ENCODE measurements around the gene CBR4.

Gene CBR4

DNA sequence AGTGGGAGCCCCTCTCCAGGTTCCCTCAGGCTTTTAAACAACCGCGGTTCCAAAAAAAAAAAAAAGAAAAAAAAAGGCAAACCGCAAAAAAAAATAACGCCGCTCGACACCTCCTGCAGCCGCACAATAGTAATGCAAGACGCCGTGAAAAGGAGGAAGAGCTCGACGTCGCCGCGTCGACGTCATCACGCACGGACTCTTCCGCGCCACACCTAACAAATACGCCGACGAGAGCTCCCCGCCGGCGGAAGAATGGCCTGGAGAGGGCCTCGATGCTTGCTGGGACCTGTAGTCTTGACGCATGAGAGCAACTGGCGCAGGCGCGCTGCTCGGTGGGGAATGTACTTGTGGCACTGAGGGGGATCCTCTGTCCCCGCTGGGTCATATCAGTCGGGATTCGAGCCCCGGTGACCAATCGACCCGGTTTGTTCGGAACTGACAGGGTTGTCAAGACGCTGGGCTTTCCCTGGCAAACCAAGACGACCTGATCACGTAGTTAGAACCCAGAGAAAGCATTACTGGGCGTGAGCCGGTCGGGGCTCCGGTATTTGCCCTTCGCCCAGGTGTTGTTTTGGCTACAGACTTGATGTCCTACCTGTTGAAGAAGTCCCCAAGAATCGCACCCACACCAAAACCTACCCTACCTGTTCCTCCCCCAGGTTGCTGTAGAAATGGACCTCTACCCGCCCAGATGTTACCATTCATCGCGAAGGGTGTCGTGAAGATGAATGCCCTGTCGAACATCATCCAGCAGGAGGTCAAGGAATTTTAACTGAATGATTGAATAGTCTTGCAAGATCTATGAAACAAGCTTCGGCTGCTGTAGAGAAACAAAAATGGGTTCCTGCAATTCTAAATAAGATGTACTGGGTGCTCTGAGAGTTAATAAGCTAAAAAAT, at the start of gene CBR4:
TSS of gene CBR4 (minus strand) at position 131 of the 899 bp plus-strand sequence. CDS start 166 bp downstream, outside the sequence.
- H3K9me3 Mint-ChIP-seq, result no peaks in the 10 kb centered on the region
- ATAC-seq (replicated peaks), result peak; percentile 97
- DNase-seq, result peak; percentile 94
- H3K36me3 Mint-ChIP-seq, result peaks cover 0 to 3% of the 10 kb centered on the region in 2 donors
- H3K27me3 Mint-ChIP-seq, result peaks cover 0 to 4% of the 10 kb centered on the region in 2 donors
- H3K4me1 Mint-ChIP-seq, result peaks cover 15 to 24% of the 10 kb centered on the region in 2 donors
- H3K27ac Mint-ChIP-seq, result peak within 1 kb of the TSS; percentile 98
- H3K4me3 Mint-ChIP-seq, result peak within 1 kb of the TSS; percentile 95 to 98

DNA sequence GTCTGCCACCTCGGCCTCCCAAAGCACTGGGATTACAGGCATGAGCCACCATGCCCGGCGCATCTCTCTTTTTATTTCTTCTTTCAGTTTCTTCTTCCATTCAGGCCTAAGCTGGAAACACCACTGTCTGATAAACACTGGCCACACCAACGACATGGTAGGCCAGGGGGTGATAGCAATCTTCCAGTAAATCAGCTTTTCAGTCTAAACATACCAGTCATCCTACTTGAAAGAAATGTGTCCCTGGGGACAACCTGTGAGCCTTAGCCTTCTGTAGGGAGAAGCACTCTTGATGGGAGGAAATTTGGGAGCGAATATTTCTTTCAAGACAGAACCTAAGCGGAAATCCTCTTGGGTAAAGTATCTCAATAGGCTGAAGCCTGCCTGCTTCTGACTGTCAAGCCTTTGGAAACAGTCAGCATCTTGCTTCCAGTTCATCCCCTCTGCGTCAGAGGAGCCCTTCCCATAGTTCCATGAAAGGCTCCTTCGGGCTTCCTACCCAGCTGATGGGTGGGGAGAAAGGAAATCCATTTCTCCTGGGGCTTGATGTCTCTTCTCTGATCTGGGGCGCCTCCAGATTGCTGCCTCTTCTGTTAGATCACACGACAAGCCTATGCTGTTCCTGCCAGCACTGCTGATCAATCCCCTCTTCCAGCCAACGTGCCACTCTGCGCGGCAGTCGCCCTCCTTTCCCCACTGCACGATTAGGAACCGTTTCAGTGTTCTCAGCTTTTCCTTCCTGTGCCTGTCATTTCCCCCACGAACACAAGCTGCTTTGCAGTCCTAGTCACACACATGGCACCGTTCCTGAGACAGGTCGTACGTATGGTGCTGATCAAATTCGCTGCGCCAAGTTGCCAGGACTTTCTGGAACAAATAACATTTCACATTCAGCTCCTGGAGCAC, 49.5 kb upstream of the CBR4 start:
- Mint-ChIP-seq H3K36me3 (no peaks in the 10 kb centered on the region), H3K27ac (no peak overlapping the region), H3K4me3 (no peak overlapping the region), H3K9me3 (no peaks in the 10 kb centered on the region), H3K4me1 (peaks cover 2 to 4% of the 10 kb centered on the region in 2 donors), H3K27me3 (no peaks in the 10 kb centered on the region)
- ATAC-seq (replicated peaks) (no peak), DNase-seq (no peak)

DNA sequence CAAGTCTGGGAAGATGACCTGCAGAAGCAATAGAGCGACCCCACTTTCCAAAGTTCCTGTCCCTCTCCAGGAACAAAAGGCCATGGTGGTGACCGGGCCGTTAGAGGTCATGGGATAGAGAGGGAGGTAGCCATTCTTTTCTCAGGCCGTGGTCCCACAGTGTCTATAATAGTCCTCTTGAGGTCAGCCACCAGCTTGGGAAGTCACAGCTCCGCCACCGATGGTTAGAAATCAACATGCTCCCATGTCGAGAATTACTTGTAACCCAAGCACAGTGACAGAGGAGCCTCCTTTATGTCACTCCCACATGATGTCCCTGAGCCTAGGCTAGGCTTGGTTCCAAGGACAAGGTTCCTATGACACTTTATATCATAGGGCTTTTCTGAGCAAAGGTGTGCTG, 48.3 kb upstream of the CBR4 start:
- Mint-ChIP-seq H3K9me3 (no peaks in the 10 kb centered on the region), H3K27me3 (peaks cover 2 to 3% of the 10 kb centered on the region in 2 donors), H3K36me3 (no peaks in the 10 kb centered on the region), H3K4me1 (peaks cover 2 to 4% of the 10 kb centered on the region in 2 donors), H3K4me3 (no peak overlapping the region), H3K27ac (no peak overlapping the region)
- ATAC-seq (replicated peaks) (no peak), DNase-seq (no peak)

DNA sequence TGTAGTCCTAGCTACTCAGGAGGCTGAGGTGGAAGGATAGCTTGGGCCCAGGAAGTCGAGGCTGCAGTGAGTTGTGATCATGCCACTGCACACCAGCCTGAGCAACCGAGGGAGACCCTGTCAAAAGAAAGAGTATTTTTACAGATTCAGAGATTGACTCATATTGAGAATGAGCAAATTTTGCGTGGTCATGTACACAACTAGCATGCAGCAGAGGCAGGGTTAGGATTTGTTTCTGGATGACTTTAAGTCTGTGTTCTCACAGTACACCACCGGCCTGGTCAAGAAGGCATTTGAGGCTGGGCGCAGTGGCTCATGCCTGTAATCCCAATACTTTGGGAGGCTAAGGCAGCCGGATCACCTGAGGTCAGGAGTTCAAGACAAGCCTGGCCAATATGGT, 44.8 kb upstream of the CBR4 start:
- Mint-ChIP-seq H3K36me3 (no peaks in the 10 kb centered on the region), H3K4me3 (no peak overlapping the region), H3K27me3 (peaks cover 6 to 7% of the 10 kb centered on the region in 2 donors), H3K9me3 (no peaks in the 10 kb centered on the region), H3K27ac (no peak overlapping the region), H3K4me1 (peaks cover 2% of the 10 kb centered on the region in 2 donors)
- DNase-seq (no peak), ATAC-seq (replicated peaks) (no peak)

DNA sequence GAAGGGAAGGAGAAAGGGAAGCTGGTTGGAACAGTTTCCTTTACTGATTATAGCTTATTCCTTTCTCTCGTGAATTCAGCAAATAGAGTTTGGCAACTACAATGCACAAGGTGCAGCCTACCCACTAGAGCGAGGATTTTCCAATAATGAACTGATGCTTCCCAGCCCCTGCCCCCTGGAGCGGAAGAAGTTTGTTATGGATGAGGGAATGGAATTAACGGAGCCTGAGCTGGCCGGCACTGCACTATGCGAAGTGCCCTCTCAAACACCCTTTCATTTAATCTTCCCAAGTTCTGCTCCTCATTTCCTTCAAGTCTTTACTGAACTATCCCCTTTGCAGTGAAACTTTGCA, 42.5 kb upstream of the CBR4 start:
- Mint-ChIP-seq H3K4me3 (no peak overlapping the region), H3K9me3 (no peaks in the 10 kb centered on the region), H3K4me1 (no peaks in the 10 kb centered on the region), H3K27ac (no peak overlapping the region), H3K27me3 (peaks cover 6 to 7% of the 10 kb centered on the region in 2 donors), H3K36me3 (no peaks in the 10 kb centered on the region)
- DNase-seq (no peak), ATAC-seq (replicated peaks) (no peak)

DNA sequence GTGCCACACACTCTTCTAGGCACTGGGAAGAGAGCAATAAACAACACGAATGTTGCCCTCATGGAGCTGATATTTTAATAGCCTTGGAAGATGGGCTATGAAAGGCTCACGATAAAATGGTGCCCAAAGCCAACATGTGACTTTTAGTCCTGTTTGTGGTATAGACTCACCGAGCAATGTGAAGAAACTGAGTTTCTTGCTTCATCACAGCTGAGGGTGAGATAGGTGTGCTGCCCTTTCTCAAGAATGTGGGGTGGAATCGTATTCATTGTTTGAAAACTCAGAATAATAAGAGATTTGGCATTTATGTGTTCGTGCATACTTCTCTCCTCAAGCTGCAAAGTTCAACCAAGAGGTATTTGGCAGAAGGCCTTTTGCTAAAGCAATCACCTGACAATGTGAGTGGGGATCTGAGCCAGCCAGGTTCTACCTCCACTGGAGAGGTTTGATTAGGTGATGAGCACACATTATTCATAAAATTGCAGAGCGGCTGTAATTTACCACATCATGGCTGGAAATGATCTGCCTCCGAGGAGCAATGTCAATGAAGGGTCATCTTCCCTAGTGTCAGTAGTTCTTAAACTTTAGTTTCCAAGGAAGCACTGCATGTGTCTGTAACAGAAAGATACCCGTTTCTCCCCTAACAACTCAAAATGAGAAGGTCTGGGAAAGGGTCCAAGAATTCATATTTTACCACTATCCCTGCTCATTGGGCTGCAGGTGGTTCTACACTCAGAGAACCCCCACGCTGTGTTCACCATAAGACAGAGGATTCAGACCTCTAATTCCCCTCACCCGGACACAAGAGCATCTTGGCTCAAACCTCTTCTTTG, 41.9 kb upstream of the CBR4 start:
- H3K27me3 Mint-ChIP-seq, result peaks cover 6 to 7% of the 10 kb centered on the region in 2 donors
- no peak overlapping the region for H3K27ac Mint-ChIP-seq
- H3K36me3 Mint-ChIP-seq, result no peaks in the 10 kb centered on the region
- ATAC-seq (replicated peaks) (no peak), DNase-seq (no peak)
- H3K9me3 Mint-ChIP-seq, result no peaks in the 10 kb centered on the region
- no peak overlapping the region for H3K4me3 Mint-ChIP-seq
- no peaks in the 10 kb centered on the region for H3K4me1 Mint-ChIP-seq

DNA sequence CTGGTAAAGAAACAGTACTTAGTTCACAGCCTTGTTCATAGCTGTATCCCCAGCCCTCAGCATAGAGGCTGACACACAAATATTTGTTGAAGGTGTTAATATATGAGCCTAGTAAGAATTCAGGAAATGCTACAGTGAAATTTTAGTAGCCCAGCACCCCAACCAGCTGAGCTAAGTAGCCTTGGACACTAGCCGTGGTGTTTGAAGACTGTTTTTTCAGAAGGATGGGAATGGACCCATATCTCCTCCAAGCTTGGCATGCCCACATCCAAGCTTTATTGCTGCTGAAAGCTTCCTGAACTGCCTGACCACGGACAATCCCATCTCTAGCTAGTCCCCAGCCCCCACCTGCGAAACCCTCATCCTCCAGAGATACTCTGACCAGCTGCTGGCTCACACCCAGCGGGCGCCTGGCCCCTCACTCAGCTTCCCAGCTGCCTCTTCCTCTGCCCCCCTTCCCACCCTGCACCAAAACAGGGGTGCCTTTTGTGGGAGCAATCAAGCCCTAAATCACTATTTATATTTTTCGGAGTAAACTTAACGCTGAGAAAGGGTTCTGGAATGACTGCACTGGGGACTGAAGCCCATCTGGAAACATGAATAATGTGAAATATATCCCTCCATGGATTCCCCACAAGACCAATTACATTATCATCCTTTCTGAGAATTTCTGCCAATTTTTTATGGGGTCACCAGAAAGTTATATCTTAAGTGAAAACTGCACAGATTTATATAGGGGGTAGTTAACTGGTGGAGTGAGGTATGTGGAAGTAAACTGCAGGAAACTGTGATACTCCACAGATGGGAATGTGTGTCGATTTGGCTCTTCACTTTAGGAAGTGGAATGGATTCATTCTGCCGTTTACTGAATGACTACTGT, 41.1 kb upstream of the CBR4 start:
- Mint-ChIP-seq H3K4me1 (no peaks in the 10 kb centered on the region), H3K27ac (no peak overlapping the region), H3K9me3 (no peaks in the 10 kb centered on the region), H3K4me3 (no peak overlapping the region), H3K27me3 (peaks cover 6 to 7% of the 10 kb centered on the region in 2 donors), H3K36me3 (no peaks in the 10 kb centered on the region)
- ATAC-seq (replicated peaks), result no peak
- no peak for DNase-seq

DNA sequence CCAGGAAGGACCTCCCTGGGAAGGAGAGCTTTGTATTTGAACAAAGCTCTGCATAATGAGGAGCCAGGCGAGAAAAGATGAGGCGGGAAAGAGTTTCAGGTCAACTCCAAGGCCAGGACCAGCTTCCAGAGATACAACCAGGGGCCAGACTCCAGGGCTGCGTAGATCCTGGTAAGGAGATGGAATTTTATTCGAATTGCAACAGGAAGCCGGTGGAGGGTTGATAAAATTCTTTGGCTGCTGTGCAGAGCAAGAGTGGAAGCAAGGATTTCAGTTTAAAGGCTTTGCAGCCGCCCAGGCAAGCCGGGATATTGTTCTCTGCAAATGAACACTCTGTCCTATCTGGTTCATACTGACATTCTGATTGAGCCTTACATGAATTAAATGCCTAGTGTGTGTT, 40.2 kb upstream of the CBR4 start:
- Mint-ChIP-seq H3K27ac (no peak overlapping the region), H3K9me3 (no peaks in the 10 kb centered on the region), H3K27me3 (peaks cover 6 to 7% of the 10 kb centered on the region in 2 donors), H3K4me3 (no peak overlapping the region), H3K4me1 (no peaks in the 10 kb centered on the region), H3K36me3 (no peaks in the 10 kb centered on the region)
- DNase-seq, result no peak
- ATAC-seq (replicated peaks), result no peak

DNA sequence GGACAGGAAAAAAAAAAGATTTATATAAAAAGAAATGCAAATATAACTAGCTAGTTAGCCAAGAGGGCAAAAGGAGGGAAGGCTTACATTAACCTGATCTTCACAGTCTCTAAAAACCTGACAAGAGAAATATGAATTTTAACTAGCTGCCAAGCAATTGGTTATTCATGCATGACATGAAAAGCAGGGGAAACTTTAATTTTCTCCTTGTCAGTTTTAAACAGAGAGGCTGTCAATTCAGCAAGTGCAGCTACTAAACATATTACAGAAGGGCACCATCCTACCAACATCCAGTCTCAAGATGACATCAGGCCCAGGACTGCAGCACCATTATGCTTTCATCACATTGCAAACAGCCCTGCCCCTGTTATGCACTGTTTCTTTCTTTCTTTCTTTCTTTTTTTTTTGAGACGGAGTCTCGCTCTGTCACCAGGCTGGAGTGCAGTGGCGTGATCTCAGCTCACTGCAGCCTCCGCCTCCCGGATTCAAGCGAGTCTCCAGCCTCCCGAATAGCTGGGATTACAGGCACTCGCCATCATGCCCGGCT, 38.9 kb upstream of the CBR4 start:
- ATAC-seq (replicated peaks) (no peak), DNase-seq (no peak)
- no peaks in the 10 kb centered on the region for H3K9me3 Mint-ChIP-seq
- H3K4me1 Mint-ChIP-seq, result no peaks in the 10 kb centered on the region
- no peaks in the 10 kb centered on the region for H3K36me3 Mint-ChIP-seq
- peaks cover 6 to 7% of the 10 kb centered on the region in 2 donors for H3K27me3 Mint-ChIP-seq
- H3K27ac Mint-ChIP-seq, result no peak overlapping the region
- H3K4me3 Mint-ChIP-seq, result no peak overlapping the region

DNA sequence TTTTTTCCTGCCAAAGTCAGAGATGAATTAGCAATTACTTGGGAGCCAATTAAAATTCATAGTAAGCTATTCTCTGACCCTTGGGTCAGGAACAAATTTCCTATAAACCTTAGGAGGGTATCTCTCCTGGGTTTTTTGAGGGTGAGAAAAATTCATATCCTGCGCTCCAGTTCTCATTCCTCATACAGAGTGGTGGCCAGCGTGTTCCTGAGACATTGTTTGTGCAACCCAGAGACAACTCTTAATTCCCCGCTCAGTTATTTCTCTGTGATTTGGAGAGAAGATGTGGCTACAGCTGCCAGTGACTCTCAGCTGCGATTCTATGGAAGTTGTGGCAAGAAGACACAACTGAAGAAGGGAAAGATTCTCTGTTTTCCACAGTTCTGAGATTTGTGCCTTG, 37.9 kb upstream of the CBR4 start:
- DNase-seq (no peak), ATAC-seq (replicated peaks) (no peak)
- H3K9me3 Mint-ChIP-seq, result no peaks in the 10 kb centered on the region
- H3K4me3 Mint-ChIP-seq, result no peak overlapping the region
- no peaks in the 10 kb centered on the region for H3K36me3 Mint-ChIP-seq
- peaks cover 0 to 4% of the 10 kb centered on the region in 2 donors for H3K27me3 Mint-ChIP-seq
- no peak overlapping the region for H3K27ac Mint-ChIP-seq
- H3K4me1 Mint-ChIP-seq, result no peaks in the 10 kb centered on the region

DNA sequence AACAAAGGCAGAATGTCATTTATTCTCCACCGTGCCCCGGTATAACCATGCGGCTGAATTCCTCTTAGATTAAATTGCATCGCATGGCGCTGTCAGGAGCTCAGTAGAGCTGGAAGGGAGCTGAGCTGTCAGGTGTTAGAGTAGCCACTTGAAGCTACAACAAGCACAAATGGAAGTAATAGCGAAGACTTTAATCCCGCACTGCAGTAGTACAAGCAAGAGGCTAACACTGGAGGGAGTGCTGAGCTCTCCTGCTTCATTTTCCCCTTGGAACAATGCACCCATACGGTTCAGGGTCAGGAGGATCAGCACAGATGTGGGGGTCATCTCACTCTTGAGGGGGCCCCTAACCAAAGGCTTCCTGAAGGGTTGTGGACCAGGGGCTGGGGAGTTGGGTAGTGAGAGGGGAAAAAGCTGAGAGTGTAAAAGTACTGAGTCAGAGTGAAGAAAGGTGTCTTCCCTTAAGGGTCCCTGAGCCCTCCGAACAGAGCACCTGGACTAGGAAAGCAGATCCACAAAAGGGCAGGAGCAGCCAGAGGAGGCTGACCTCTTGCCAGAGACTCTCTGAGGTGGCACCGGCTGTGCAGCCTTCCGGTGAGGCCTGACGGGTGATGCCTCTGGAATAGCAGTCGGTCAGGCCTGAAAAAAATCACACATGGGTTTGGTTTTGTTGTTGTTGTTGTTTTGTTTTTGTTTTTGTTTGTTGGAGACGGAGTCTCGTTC, 36.0 kb upstream of the CBR4 start:
- Mint-ChIP-seq H3K36me3 (no peaks in the 10 kb centered on the region), H3K4me1 (no peaks in the 10 kb centered on the region), H3K4me3 (no peak overlapping the region), H3K27ac (no peak overlapping the region), H3K9me3 (no peaks in the 10 kb centered on the region), H3K27me3 (peaks cover 0 to 4% of the 10 kb centered on the region in 2 donors)
- no peak for DNase-seq
- ATAC-seq (replicated peaks), result no peak

DNA sequence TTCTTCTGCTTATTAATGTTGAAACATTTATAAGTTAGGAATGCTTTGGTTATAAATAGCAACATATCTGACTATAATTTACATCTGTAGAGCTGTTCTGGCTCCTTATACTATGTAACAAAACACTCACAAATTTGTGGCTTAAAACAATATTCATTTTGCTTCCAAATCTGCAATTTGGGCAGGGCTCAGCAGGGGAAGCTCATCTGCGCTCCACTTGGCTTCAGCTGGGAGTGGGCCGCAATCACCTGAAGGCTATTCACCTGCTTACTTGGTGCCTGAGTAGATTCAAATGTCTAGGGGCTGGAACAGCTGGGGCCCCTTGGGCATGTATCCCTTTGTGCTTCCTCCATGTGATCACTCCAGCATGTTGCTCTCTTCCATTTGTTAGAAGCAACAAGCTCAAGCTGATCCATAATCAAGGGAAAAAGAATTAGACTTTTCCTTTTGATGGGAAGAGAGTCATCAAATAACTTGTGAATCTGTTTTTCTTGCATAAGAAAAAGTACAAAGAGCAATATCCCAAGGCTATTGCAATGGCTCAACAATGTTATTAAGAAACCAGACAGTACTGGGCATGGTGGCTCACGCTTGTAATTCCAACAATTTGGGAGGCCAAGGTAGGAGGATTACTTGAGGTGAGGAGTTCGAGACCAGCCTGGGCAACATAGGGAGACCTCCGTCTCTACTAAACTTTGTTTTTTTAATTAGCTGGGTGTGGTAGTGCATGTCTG, 34.8 kb upstream of the CBR4 start:
- DNase-seq, result no peak
- H3K27ac Mint-ChIP-seq, result peak overlapping the region; percentile 9
- H3K4me1 Mint-ChIP-seq, result no peaks in the 10 kb centered on the region
- peaks cover 0 to 4% of the 10 kb centered on the region in 2 donors for H3K27me3 Mint-ChIP-seq
- H3K9me3 Mint-ChIP-seq, result no peaks in the 10 kb centered on the region
- ATAC-seq (replicated peaks), result no peak
- H3K36me3 Mint-ChIP-seq, result no peaks in the 10 kb centered on the region
- H3K4me3 Mint-ChIP-seq, result no peak overlapping the region

All from stimulated activated naive B cell treated with anti-CD40 and anti-IgM and Interleukin-4, amounts not matched to agents 10 μg/mL and 1 μg/mL and 100 μg/mL, for 72 hours (primary cell).